ENCODE data around the gene GALM.

The GALM gene

GRCh38 chr2:38668779-38669479, 3.0 kb downstream of the GALM start:
- H3K4me2 ChIP-seq (ENCODE audit: low read depth, low read length, poor library complexity, severe bottlenecking) = no peak overlapping the region
- H2AFZ ChIP-seq (ENCODE audit: low read depth, low read length, severe bottlenecking) = no peak overlapping the region
- no peak for TF ChIP-seq CTCF (IDR thresholded peaks at IDR 0.05; ENCODE audit: insufficient read depth, low read length, poor library complexity, severe bottlenecking)
- no peak for TF ChIP-seq EZH2phosphoT487 (conservative IDR thresholded peaks at IDR 0.05; ENCODE audit: low read length)
- no peaks in the 10 kb centered on the region for H4K20me1 ChIP-seq (ENCODE audit: low read depth, low read length)
- H3K27ac ChIP-seq (ENCODE audit: low read depth, low read length) = no peak overlapping the region
- no peaks in the 10 kb centered on the region for H3K9me3 ChIP-seq (ENCODE audit: insufficient read depth, low read length)
- 0 out of 2 replicates have a peak, but pooled peaks cover 3% of the 10 kb centered on the region for H3K27me3 ChIP-seq (ENCODE audit: low read length)
- H3K36me3 ChIP-seq (ENCODE audit: low read length) = no peaks in the 10 kb centered on the region
- no peak overlapping the region for H3K4me3 ChIP-seq (ENCODE audit: insufficient read depth, low read length, poor library complexity, severe bottlenecking)
- H3F3A ChIP-seq (ENCODE audit: insufficient read depth) = no peaks in the 10 kb centered on the region
- H3K9ac ChIP-seq (ENCODE audit: low read length) = no peak overlapping the region
- no peaks in the 10 kb centered on the region for H3K79me2 ChIP-seq (ENCODE audit: insufficient read depth, low read length)
- no peaks in the 10 kb centered on the region for H3K9me2 ChIP-seq (replicated peaks; ENCODE audit: insufficient read depth, low read length)

GRCh38 chr2:38671303-38671702, 5.4 kb downstream of the GALM start:
- TF ChIP-seq CTCF (IDR thresholded peaks at IDR 0.05; ENCODE audit: insufficient read depth, low read length, poor library complexity, severe bottlenecking) (no peak), EZH2phosphoT487 (conservative IDR thresholded peaks at IDR 0.05; ENCODE audit: low read length) (no peak)
- 0 out of 2 replicates have a peak, but pooled peaks cover 3% of the 10 kb centered on the region for H3K27me3 ChIP-seq (ENCODE audit: low read length)
- no peaks in the 10 kb centered on the region for H3K79me2 ChIP-seq (ENCODE audit: insufficient read depth, low read length)
- no peaks in the 10 kb centered on the region for H3F3A ChIP-seq (ENCODE audit: insufficient read depth)
- no peaks in the 10 kb centered on the region for H3K9me2 ChIP-seq (replicated peaks; ENCODE audit: insufficient read depth, low read length)
- no peak overlapping the region for H3K4me2 ChIP-seq (ENCODE audit: low read depth, low read length, poor library complexity, severe bottlenecking)
- H3K9me3 ChIP-seq (ENCODE audit: insufficient read depth, low read length) = no peaks in the 10 kb centered on the region
- no peaks in the 10 kb centered on the region for H3K36me3 ChIP-seq (ENCODE audit: low read length)
- no peak overlapping the region for H3K27ac ChIP-seq (ENCODE audit: low read depth, low read length)
- H4K20me1 ChIP-seq (ENCODE audit: low read depth, low read length) = no peaks in the 10 kb centered on the region
- no peak overlapping the region for H3K4me3 ChIP-seq (ENCODE audit: insufficient read depth, low read length, poor library complexity, severe bottlenecking)
- no peak overlapping the region for H2AFZ ChIP-seq (ENCODE audit: low read depth, low read length, severe bottlenecking)
- no peak overlapping the region for H3K9ac ChIP-seq (ENCODE audit: low read length)

DNA sequence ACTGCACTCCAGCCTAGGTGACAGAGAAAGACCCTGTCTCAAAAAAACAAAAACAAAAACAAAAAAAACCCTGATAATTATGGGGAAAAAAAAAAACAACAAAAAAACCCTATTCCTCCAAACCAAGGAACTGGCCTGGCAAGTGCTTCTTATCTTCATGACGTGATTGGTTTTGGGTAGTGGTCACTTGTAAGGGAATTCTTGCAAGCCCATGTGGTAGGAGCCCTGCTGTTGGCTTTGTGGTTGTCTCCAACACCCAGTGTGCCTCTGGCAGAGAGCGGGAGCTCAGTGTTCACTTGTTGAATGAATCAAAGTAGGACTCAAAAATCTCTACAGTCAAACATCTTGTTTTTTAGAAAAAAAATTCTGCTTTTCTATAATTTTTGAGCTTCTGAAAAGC, 6.0 kb downstream of the GALM start:
- H3K9ac ChIP-seq (ENCODE audit: low read length) = no peak overlapping the region
- no peaks in the 10 kb centered on the region for H3K79me2 ChIP-seq (ENCODE audit: insufficient read depth, low read length)
- no peak for TF ChIP-seq CTCF (IDR thresholded peaks at IDR 0.05; ENCODE audit: insufficient read depth, low read length, poor library complexity, severe bottlenecking)
- TF ChIP-seq EZH2phosphoT487 (conservative IDR thresholded peaks at IDR 0.05; ENCODE audit: low read length) = no peak
- no peak overlapping the region for H3K4me2 ChIP-seq (ENCODE audit: low read depth, low read length, poor library complexity, severe bottlenecking)
- no peaks in the 10 kb centered on the region for H4K20me1 ChIP-seq (ENCODE audit: low read depth, low read length)
- no peak overlapping the region for H3K27ac ChIP-seq (ENCODE audit: low read depth, low read length)
- no peaks in the 10 kb centered on the region for H3K36me3 ChIP-seq (ENCODE audit: low read length)
- H3K4me3 ChIP-seq (ENCODE audit: insufficient read depth, low read length, poor library complexity, severe bottlenecking) = no peak overlapping the region
- no peaks in the 10 kb centered on the region for H3F3A ChIP-seq (ENCODE audit: insufficient read depth)
- H3K9me2 ChIP-seq (replicated peaks; ENCODE audit: insufficient read depth, low read length) = no peaks in the 10 kb centered on the region
- no peaks in the 10 kb centered on the region for H3K9me3 ChIP-seq (ENCODE audit: insufficient read depth, low read length)
- H3K27me3 ChIP-seq (ENCODE audit: low read length) = 0 out of 2 replicates have a peak, but pooled peaks cover 3% of the 10 kb centered on the region
- H2AFZ ChIP-seq (ENCODE audit: low read depth, low read length, severe bottlenecking) = no peak overlapping the region

Data from SU-DHL-6 (cell line).